ENCODE data around the gene IQSEC3. TPM values are rescaled to one million over a fixed set of nuclear protein-coding genes. Genes with fewer than 3 reads are reported as not detected.
"Not testable (repeated sequence)": the region's sequence is repeated elsewhere in the genome, so short reads cannot be mapped to it uniquely, and the experiment has no call there.

IQSEC3 gene
- total RNA-seq: 4.5 TPM

DNA sequence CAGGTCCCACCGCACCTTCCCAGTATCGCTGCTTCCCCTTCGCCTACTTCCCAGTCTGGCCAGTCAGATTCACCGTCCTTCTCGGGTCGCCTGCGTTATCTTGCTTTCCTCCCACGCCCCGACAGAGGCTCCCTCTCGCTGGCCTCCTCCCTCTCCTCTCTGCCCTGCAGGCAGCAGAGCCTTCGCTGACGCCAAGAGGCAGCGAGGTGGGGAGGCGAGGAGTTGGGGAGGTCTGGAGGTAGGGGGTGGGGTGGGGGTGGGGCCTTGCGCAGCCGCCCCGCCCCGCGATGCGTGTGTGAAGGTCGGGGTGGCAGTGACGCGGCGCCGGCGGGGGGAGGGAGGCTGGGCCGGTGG is at the start of gene IQSEC3:
TSS of gene IQSEC3 (plus strand) at position 340 of the 354 bp plus-strand sequence. CDS start 116 bp downstream, outside the sequence.
- not testable (repeated sequence) for DNase-seq

GRCh38 chr12:17370-18340 is 48.9 kb upstream of the IQSEC3 start:
- DNase-seq: not testable (repeated sequence)

DNA sequence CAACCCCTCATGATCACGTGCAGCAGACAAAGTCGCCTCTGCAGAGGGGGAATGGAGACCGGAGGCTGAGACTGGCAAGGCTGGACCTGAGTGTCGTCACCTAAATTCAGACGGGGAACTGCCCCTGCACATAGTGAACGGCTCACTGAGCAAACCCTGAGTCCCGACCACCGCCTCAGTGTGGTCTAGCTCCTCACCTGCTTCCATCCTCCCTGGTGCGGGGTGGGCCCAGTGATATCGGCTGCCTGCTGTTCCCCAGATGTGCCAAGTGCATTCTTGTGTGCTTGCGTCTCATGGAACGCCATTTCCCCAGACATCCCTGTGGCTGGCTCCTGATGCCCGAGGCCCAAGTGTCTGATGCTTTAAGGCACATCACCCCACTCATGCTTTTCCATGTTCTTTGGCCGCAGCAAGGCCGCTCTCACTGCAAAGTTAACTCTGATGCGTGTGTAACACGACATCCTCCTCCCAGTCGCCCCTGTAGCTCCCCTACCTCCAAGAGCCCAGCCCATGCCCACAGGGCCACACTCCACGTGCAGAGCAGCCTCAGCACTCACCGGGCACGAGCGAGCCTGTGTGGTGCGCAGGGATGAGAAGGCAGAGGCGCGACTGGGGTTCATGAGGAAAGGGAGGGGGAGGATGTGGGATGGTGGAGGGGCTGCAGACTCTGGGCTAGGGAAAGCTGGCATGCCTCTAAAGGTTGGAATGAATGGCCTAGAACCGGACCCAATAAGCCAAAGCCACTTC is 47.6 kb upstream of the IQSEC3 start:
- DNase-seq: not testable (repeated sequence)

- not testable (repeated sequence) for DNase-seq
Observed at GRCh38 chr12:19906-20305, 46.7 kb upstream of the IQSEC3 start.

- no peak for DNase-seq
Observed at GRCh38 chr12:20757-21156, 45.8 kb upstream of the IQSEC3 start.

DNA sequence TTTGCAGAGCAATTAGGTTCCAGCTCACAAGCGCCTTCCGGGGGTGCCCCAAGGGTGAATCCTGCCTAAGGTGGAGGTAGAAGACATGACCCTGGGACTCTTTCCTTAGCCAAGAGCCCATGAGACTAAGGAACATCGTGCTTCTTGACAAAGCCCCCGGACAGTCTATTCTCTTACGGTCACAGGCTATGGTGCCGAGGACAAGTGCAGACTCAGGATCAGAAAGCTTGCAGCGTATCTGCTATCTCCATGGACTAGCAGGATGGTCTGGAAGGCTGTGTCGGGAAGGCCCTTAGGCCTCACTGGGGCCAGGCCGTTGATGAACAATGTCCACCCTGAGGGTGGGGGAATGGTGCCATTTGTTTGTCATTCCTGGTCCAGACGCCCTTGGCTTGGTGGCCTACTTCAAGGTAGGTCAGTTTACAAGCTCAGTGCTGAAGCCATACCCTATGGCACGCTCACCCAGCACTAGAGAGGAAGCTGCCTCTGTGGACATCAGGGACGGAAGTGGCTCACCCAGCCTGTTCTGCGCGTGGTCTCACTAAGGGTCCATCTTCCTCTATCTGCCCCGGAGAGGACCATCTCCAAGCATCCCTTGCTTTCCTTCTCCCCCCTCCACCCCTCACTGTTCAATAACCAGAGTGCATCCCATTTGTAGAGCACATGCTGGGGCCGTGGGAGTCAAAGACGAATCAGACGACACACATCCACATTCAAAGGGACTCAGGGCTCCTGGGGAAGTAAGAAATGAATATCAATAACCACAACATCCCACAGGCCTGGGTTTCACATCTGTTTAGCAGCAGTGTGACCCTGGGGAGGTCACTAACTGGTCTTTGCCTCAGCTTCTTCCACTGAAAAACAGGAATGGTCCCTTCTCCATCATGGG is 45.0 kb upstream of the IQSEC3 start:
- DNase-seq: no peak

DNA sequence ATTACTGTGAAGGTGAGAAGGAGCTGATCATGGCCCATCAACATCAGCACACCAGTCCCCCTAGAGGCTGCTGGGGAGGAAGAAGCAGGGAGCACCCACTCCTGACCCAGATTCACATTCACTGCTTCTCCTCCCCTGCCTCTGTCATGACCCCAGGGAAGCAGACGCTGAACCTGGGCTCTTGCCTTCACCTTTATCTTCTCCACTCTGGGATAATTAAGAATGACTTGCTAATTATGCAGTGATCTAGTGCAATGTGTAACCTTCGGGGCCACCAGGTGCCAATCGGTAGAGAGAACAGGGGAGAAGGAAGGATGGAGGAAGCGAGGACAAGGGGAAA is 44.4 kb upstream of the IQSEC3 start:
- no peak for DNase-seq

DNA sequence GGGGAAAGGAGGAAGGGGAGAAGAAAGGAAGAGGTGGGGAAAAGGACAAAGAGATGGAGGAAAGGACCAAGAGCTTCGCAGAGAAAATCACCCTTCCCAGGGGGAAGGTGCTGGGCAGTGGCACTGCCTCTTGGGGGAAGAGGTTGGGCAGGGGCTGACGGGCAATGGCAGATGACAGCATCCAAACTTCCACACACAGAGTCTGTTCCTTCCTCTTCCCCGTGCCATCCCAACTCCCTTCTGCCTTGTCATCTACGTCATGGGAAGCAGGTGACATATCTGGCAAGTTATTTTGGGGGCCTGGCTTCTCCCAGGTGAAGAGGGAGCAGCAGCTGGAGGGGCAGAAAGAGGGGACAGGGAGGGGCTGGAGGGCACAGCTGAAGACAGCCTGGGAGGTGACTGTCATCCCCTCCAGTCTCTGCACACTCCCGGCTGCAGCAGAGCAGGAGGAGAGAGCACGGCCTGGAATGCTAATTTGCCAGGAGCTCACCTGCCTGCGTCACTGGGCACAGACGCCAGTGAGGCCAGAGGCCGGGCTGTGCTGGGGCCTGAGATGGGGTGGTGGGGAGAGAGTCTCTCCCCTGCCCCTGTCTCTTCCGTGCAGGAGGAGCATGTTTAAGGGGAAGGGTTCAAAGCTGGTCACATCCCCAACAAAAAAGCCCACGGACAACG is 43.9 kb upstream of the IQSEC3 start:
- DNase-seq: no peak

DNA sequence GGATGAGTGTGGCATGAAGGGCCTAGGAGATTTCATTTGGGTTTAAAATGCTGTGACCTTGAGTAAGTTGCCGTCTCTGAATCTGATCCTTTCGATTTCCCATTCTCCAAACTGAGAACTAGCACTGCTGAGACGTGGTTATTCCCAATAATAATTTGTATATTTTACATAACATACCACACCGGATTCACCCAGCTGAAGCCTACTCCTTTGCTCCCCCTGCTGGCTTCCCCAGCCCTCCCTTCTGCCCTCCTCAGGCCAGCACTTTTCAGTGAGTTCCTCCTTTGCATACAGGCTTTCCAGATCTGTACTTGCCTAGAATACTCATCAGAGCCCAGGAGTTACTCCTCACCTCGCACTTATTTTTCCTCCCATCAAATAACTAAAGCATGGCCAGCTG is 38.7 kb upstream of the IQSEC3 start:
- not testable (repeated sequence) for DNase-seq

DNA sequence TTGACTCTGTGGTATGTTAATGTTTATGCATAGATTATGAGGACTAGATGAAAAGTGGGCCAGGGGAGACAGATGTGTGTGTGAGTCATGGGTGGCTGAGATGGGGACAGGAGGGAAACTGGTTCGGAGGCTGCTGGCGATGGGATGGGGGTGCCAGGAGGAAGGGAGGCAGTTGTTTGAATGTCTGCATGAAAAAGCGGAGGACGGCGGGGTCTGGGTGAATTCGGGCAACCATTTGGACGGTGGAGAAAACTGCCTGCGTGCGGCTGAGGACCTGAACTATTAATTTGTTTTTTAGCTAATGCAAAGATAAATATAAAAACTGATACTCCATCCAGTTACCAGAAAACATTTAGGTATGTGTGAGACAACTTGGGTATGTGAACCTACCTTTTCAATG is 27.8 kb upstream of the IQSEC3 start:
- DNase-seq: not testable (repeated sequence)

GRCh38 chr12:39555-40265 is 26.9 kb upstream of the IQSEC3 start:
- DNase-seq: not testable (repeated sequence)

GRCh38 chr12:44352-44751 is 22.2 kb upstream of the IQSEC3 start:
- DNase-seq: not testable (repeated sequence)

GRCh38 chr12:45235-45990 is 21.2 kb upstream of the IQSEC3 start:
- DNase-seq: not testable (repeated sequence)

DNA sequence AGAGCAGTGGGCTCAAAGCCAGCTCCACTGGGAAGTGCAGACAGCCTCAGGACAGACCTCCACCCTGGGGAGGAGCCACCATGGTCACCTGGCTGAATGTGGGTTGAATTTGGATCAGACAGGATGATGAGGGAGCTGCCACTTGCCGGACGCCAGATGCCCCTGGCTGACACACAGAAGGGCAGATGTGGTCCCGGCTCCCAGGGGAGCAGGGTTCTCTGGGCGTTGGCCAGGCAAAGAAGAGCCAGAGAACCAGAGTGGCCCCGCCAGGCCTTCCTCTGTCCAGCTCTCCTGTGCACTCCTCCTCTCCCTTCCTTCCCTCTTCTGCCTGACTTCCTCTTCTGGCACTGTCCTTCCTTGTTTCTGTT is 20.6 kb upstream of the IQSEC3 start:
- DNase-seq: not testable (repeated sequence)

DNA sequence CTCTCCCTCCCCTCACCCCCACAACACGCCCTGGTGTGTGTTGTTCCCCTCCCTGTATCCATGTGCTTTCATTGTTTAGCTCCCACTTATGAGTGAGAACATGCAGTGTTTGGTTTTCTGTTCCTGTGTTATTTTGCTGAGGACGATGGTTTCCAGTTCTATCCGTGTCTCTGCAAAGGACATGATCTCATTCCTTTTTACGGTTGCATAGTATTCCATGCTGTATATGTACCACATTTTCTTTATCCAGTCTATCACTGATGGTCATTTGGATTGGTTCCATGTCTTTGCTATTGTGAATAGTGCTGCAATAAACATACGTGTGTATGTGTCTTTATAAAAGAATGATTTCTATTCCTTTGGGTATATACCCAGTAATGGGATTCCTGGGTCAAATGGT is 20.0 kb upstream of the IQSEC3 start:
- not testable (repeated sequence) for DNase-seq

DNA sequence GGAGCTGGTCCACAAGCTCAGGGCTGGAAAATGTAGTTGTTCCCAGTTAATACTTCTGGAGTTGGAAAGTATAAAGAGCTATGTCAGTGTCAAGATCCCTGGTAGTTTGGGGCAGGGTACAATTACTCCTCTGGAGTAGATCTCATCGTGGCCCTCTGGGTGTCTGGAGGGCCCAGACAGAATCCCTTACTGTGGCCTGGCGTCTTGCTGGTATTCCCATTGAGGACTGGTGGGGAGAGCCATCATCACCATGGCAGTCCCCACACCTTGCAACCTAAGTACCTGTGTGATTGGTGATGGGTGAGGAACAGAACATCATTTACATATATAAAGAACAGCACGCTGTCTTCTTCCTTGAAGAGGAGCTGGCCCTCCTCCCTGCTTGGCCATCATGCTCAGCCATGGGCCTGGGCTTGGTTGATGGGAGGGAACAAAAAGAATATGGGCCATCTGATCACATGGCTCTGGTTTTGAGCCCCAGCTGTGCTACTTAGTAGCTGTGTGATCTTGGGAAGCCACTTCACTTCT is 18.8 kb upstream of the IQSEC3 start:
- DNase-seq: not testable (repeated sequence)

- not testable (repeated sequence) for DNase-seq
Observed at GRCh38 chr12:49149-49548, 17.4 kb upstream of the IQSEC3 start.

- DNase-seq: not testable (repeated sequence)
Observed at GRCh38 chr12:51087-51486, 15.5 kb upstream of the IQSEC3 start.

DNA sequence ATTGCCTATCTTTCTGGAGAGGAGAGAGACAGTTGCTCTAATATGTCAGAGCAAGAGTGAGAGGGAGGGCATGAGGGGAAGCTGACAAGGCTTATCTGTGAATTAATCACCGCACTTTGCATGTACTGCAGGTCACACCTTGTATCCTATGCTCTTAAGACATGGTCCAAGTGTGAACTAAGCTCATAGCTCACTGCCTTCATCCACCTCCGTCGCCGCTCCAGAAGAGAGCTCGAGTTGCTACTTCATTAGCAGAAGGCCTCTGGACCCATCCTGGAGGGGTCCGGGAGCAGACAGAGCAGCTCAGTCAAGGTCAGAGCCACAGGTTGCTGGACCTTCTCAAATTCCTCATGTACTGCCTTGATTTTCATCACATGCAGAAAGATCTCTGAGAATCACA is 14.6 kb upstream of the IQSEC3 start:
- DNase-seq: not testable (repeated sequence)
